H1 (cell line): ENCODE measurements around the gene OTOP3. TPM values are rescaled to one million over a fixed set of nuclear protein-coding genes. Genes with fewer than 3 reads are reported as not detected.

ENCODE experiments used
- CTCF ChIA-PET: fragments of 300-600 bp; sonication (Branson Sonifier 250); formaldehyde crosslinking; loops from one replicate; lab custom pipeline; 2021; ENCODE audit not compliant: partially characterized antibody; lab: Charles Lee
- POLR2A ChIA-PET: fragments of 300-600 bp; sonication (Branson Sonifier 250); formaldehyde crosslinking; loops from one replicate; lab custom pipeline; 2021; ENCODE audit warnings: inconsistent platforms; ENCODE audit not compliant: partially characterized antibody; lab: Charles Lee
- DNase-seq, 2 experiments: peaks; one replicate each; pipeline versions ENCODE4 v3.0.0 to v3.0.0-alpha.2; 2010 to 2022; ENCODE audit warnings: low spot score in 2 of 2, low read depth in 1 of 2, mixed read lengths in 1 of 2
- FAIRE-seq: peaks from 2 replicates; lab custom pipeline; 2011; peaks lifted over from hg19 to GRCh38; lab: Jason Lieb, UNC
- H2AFZ ChIP-seq: 2 replicates; pipeline ENCODE4 v1.8.1; 2012; ENCODE audit warnings: low read length, inconsistent platforms
- H2AK5ac ChIP-seq: 2 replicates; pipeline ENCODE4 v1.6.1; 2013; ENCODE audit warnings: low read depth, low read length
- H2BK120ac ChIP-seq: replicated peaks from 2 replicates; pipeline ENCODE3; 2013; ENCODE audit warnings: low read depth, low read length, inconsistent platforms
- H2BK12ac ChIP-seq: 2 replicates; pipeline ENCODE4 v1.6.1; 2013; ENCODE audit warnings: low read depth, low read length
- H2BK15ac ChIP-seq: 2 replicates; pipeline ENCODE4 v1.6.1; 2013; ENCODE audit warnings: low read length
- H2BK20ac ChIP-seq: 2 replicates; pipeline ENCODE4 v1.6.1; 2013; ENCODE audit warnings: low read length
- H2BK5ac ChIP-seq: 2 replicates; pipeline ENCODE4 v1.6.1; 2013; ENCODE audit warnings: low read depth, low read length
- H3K14ac ChIP-seq: 2 replicates; pipeline ENCODE4 v1.6.1; 2013; ENCODE audit warnings: inconsistent platforms; ENCODE audit not compliant: insufficient read length
- H3K18ac ChIP-seq: 2 replicates; pipeline ENCODE4 v1.6.1; 2013; ENCODE audit warnings: low read length; ENCODE audit errors: extremely low read depth
- H3K23ac ChIP-seq: 2 replicates; pipeline ENCODE4 v1.6.1; 2013; ENCODE audit warnings: inconsistent platforms; ENCODE audit not compliant: insufficient read length
- H3K23me2 ChIP-seq: 2 replicates; pipeline ENCODE4 v1.6.1; 2013; ENCODE audit warnings: low read depth, low read length
- H3K27ac ChIP-seq: 2 replicates; pipeline ENCODE4 v1.6.1; 2011; ENCODE audit warnings: low read depth, low read length, inconsistent platforms
- H3K27me3 ChIP-seq, 4 experiments: replicated peaks in 1 of 4; 1 replicate in 1 of 4; 2 replicates in 3 of 4; pipeline versions ENCODE4 v1.6.1 to v1.8.1; 2011 to 2013; ENCODE audit warnings: low read length in 3 of 4, mild to moderate bottlenecking in 3 of 4, inconsistent platforms in 2 of 4, mixed read lengths in 2 of 4, moderate library complexity in 1 of 4; ENCODE audit not compliant: control insufficient read depth in 3 of 4, insufficient read depth in 3 of 4; ENCODE audit errors: extremely low read depth in 1 of 4
- H3K36me3 ChIP-seq, 4 experiments: 2 replicates each; pipeline versions ENCODE4 v1.6.1 to v1.8.1; 2011 to 2013; ENCODE audit warnings: mild to moderate bottlenecking in 4 of 4, low read length in 3 of 4, moderate library complexity in 2 of 4, control low read depth in 1 of 4, inconsistent platforms in 1 of 4; ENCODE audit not compliant: insufficient read depth in 4 of 4, control insufficient read depth in 2 of 4
- H3K4ac ChIP-seq: replicated peaks from 2 replicates; pipeline ENCODE3; 2013; ENCODE audit warnings: low read length, low read depth, mixed read lengths, inconsistent platforms; ENCODE audit not compliant: insufficient read length
- H3K4me1 ChIP-seq, 4 experiments: replicated peaks in 1 of 4; 1 replicate in 1 of 4; 2 replicates in 3 of 4; pipeline versions ENCODE4 v1.6.1 to v1.8.1; 2011 to 2013; ENCODE audit warnings: low read length in 3 of 4, inconsistent platforms in 2 of 4, mixed read lengths in 1 of 4; ENCODE audit not compliant: insufficient read depth in 4 of 4, control insufficient read depth in 3 of 4
- H3K4me2 ChIP-seq, 2 experiments: 2 replicates each; pipeline versions ENCODE4 v1.6.1 to v1.8.1; 2011 to 2013; ENCODE audit warnings: low read depth in 2 of 2, low read length in 2 of 2, control low read depth in 1 of 2, inconsistent platforms in 1 of 2, mild to moderate bottlenecking in 1 of 2; ENCODE audit not compliant: insufficient read depth in 1 of 2
- H3K4me3 ChIP-seq, 4 experiments: fragments of 200-600, 300-600 bp in 1 of 4; sonication (generic), shearing (Covaris generic), sonication (Bioruptor Twin) in 1 of 4; 2 replicates each; pipeline versions ENCODE4 v1.5.1 to v1.8.1; 2011 to 2016; ENCODE audit warnings: low read length in 4 of 4, low read depth in 3 of 4, control low read depth in 2 of 4, inconsistent platforms in 2 of 4, mild to moderate bottlenecking in 2 of 4, mixed read lengths in 1 of 4, moderate library complexity in 1 of 4; ENCODE audit not compliant: insufficient read depth in 2 of 4; ENCODE audit errors: extremely low read depth in 1 of 4
- H3K56ac ChIP-seq: replicated peaks from 2 replicates; pipeline ENCODE3; 2013; ENCODE audit warnings: low read depth, mild to moderate bottlenecking, mixed read lengths, low read length, inconsistent platforms; ENCODE audit not compliant: insufficient read length
- H3K79me1 ChIP-seq: 2 replicates; pipeline ENCODE4 v1.6.1; 2013; ENCODE audit warnings: low read depth, low read length, control low read depth
- H3K79me2 ChIP-seq, 2 experiments: 2 replicates each; pipeline versions ENCODE4 v1.6.1 to v1.8.1; 2012 to 2013; ENCODE audit warnings: low read length in 2 of 2, mild to moderate bottlenecking in 2 of 2, inconsistent platforms in 1 of 2; ENCODE audit not compliant: insufficient read depth in 2 of 2, control insufficient read depth in 1 of 2
- H3K9ac ChIP-seq, 4 experiments: replicated peaks in 1 of 4; 1 replicate in 1 of 4; 2 replicates in 3 of 4; pipeline versions ENCODE4 v1.6.1 to v1.8.1; 2011 to 2013; ENCODE audit warnings: low read depth in 3 of 4, low read length in 3 of 4, control low read depth in 2 of 4, mild to moderate bottlenecking in 2 of 4, moderate library complexity in 2 of 4, inconsistent platforms in 1 of 4; ENCODE audit errors: extremely low read depth in 1 of 4
- H3K9me3 ChIP-seq, 2 experiments: 2 replicates each; pipeline versions ENCODE4 v1.6.1 to v1.8.1; 2012 to 2013; ENCODE audit warnings: mild to moderate bottlenecking in 2 of 2, moderate library complexity in 2 of 2, control low read depth in 1 of 2, inconsistent platforms in 1 of 2, low read depth in 1 of 2, low read length in 1 of 2, mixed read lengths in 1 of 2; ENCODE audit not compliant: insufficient read depth in 2 of 2
- H4K20me1 ChIP-seq, 2 experiments: replicated peaks in 1 of 2; 2 replicates each; pipeline versions ENCODE3 to v1.8.1; 2011 to 2013; ENCODE audit warnings: inconsistent platforms in 2 of 2, low read length in 2 of 2, mild to moderate bottlenecking in 1 of 2; ENCODE audit not compliant: insufficient read depth in 2 of 2, control insufficient read depth in 1 of 2
- H4K5ac ChIP-seq: 2 replicates; pipeline ENCODE4 v1.6.1; 2013; ENCODE audit warnings: low read length, low read depth, mixed read lengths, inconsistent platforms; ENCODE audit not compliant: insufficient read length
- H4K8ac ChIP-seq: 2 replicates; pipeline ENCODE4 v1.8.0; 2013; ENCODE audit warnings: mild to moderate bottlenecking, moderate library complexity, low read length, inconsistent platforms; ENCODE audit not compliant: insufficient read depth; ENCODE audit errors: extremely low read depth
- H4K91ac ChIP-seq: replicated peaks from 2 replicates; pipeline ENCODE3; 2013; ENCODE audit warnings: low read length, mixed read lengths, inconsistent platforms; ENCODE audit not compliant: insufficient read length
- BACH1 ChIP-seq: IDR thresholded peaks from 2 replicates; pipeline ENCODE4 v1.6.1; 2012; ENCODE audit warnings: low read length, improper control_type of control experiment
- BCL11A ChIP-seq, 2 experiments: IDR thresholded peaks; one replicate each; pipeline ENCODE4 v1.6.1; 2011; ENCODE audit warnings: low read depth in 2 of 2, low read length in 2 of 2, mild to moderate bottlenecking in 2 of 2
- MAFK ChIP-seq: IDR thresholded peaks from 2 replicates; pipeline ENCODE4 v1.6.1; 2012; ENCODE audit warnings: low read depth, mild to moderate bottlenecking, improper control_type of control experiment, low read length
- POLR2A ChIP-seq, 2 experiments: IDR thresholded peaks; 1 replicate in 1 of 2; 2 replicates in 1 of 2; pipeline ENCODE4 v1.6.1; 2011; ENCODE audit warnings: low read depth in 2 of 2, low read length in 2 of 2, mild to moderate bottlenecking in 2 of 2; ENCODE audit errors: control extremely low read depth in 1 of 2
- POU5F1 ChIP-seq: IDR thresholded peaks from 2 replicates; pipeline ENCODE4 v1.6.1; 2011; ENCODE audit warnings: low read depth, mild to moderate bottlenecking, low read length, moderate library complexity
- SIX5 ChIP-seq: IDR thresholded peaks from 2 replicates; pipeline ENCODE4 v1.6.1; 2011; ENCODE audit warnings: mild to moderate bottlenecking, low read depth, low read length
- SRF ChIP-seq: IDR thresholded peaks from 2 replicates; pipeline ENCODE4 v1.6.1; 2011; ENCODE audit warnings: mild to moderate bottlenecking, low read depth, low read length, moderate library complexity
- TAF7 ChIP-seq: optimal IDR thresholded peaks from 2 replicates; pipeline ENCODE3; 2011; ENCODE audit warnings: low read depth, mild to moderate bottlenecking, inconsistent platforms, low read length, moderate library complexity, borderline replicate concordance
- TEAD4 ChIP-seq: IDR thresholded peaks from 2 replicates; pipeline ENCODE4 v1.6.1; 2012; ENCODE audit warnings: low read depth, low read length, inconsistent platforms, mixed read lengths
- ZNF274 ChIP-seq: IDR thresholded peaks from 2 replicates; pipeline ENCODE4 v1.7.0; 2012; ENCODE audit warnings: low read length, borderline replicate concordance; ENCODE audit errors: extremely low read depth
- WGBS, 2 experiments: shearing (Covaris generic) in 1 of 2; methylation state at CpG; one replicate each; pipeline versions ENCODE4 v1.1.6 to v1.1.7; 2013 to 2015; ENCODE audit warnings: low lambda C conversion rate in 2 of 2, mixed read lengths in 2 of 2, inconsistent platforms in 1 of 2, low coverage in 1 of 2, missing lambda C conversion rate in 1 of 2; ENCODE audit not compliant: insufficient replicate concordance in 2 of 2, insufficient coverage in 1 of 2, insufficient read length in 1 of 2; ENCODE audit errors: extremely low coverage in 1 of 2, missing lambda C conversion rate in 1 of 2; 5-methylcytosine and 5-hydroxymethylcytosine counted together
- polyA plus RNA-seq, 7 experiments: library from polyadenylated mRNA; depleted of rRNA in 3 of 7; stranded (reverse) in 5 of 7; unstranded in 2 of 7; fragments of >200 nt in 5 of 7; fragments of 200-250 nt in 2 of 7; gene quantifications; 1 replicate in 5 of 7; 2 replicates in 1 of 7; 4 replicates in 1 of 7; pipeline versions ENCODE4 v1.2.1 to v1.2.3, GENCODE V29; 2011 to 2013; ENCODE audit warnings: missing spikeins in 2 of 7, mixed read lengths in 2 of 7
- total RNA-seq: library from RNA; stranded (reverse); fragmentation: NEBNext Ultra II Directional; extraction: Animal tissue kit (Norgen Biotek cat#: 25700); gene quantifications from 2 replicates; pipeline ENCODE4 v1.2.1, GENCODE V29; 2021

Gene OTOP3
- total and polyA plus RNA-seq, 2 of the 8 experiments (the other 6 are each of a cell fraction or from before 2014, with no cell fraction given) = 0.05 TPM; not detected in 1

GRCh38 chr17:74916136-74916850, 19.4 kb upstream of the OTOP3 start:
- H4K8ac ChIP-seq = no peak overlapping the region
- POLR2A ChIA-PET = interaction anchor here (2.3 kb wide), 1 partner anchor 10 kb away, joined by 7 read pairs; no protein-coding TSS in a partner anchor
- WGBS, 2 experiments = 83% methylated on average over 13 of the region's 13 CpGs; no CpG with 5 or more reads in 1 of the 2 experiments

More at GRCh38 chr17:74916136-74916850, 19.4 kb upstream of the OTOP3 start:
- H3K9me3 ChIP-seq = no peaks in the 10 kb centered on the region
- H3K4me2 ChIP-seq = no peak overlapping the region
- no peak overlapping the region; the same call in 1 of the 2 replicates for H2AK5ac ChIP-seq
- peaks cover 0 to 3% (median 0%) of the 10 kb centered on the region in 4 experiments; a peak in 4 of 7 replicates for H3K27me3 ChIP-seq
- H2BK15ac ChIP-seq = 0 out of 2 replicates have a peak overlapping the region, but pooled peaks have one; percentile 24
- H3K4ac ChIP-seq = no peak overlapping the region
- peak overlapping the region; percentile 72; the same call in 1 of the 2 replicates for H2BK12ac ChIP-seq
- H2BK120ac ChIP-seq = no peak overlapping the region
- H3K9ac ChIP-seq = no peak overlapping the region
- no peaks in the 10 kb centered on the region for H3K23me2 ChIP-seq
- no peak overlapping the region for H3K56ac ChIP-seq
- H2BK5ac ChIP-seq = no peak overlapping the region
- H2AFZ ChIP-seq = no peak overlapping the region
- H2BK20ac ChIP-seq = no peak overlapping the region
- TF ChIP-seq MAFK (no peak), BACH1 (no peak), SRF (no peak), POU5F1 (no peak), ZNF274 (no peak), TAF7 (no peak), BCL11A (IDR thresholded peaks at IDR 0.05; ENCODE audit: low read depth in 2 of 2, low read length in 2 of 2) (no peak), SIX5 (no peak), TEAD4 (no peak), POLR2A (IDR thresholded peaks at IDR 0.05; ENCODE audit: control extremely low read depth in 1 of 2, low read depth in 2 of 2, low read length in 2 of 2) (no peak)
- H3K14ac ChIP-seq = no peak overlapping the region
- H3K4me3 ChIP-seq = no peak overlapping the region
- no peak overlapping the region for H3K18ac ChIP-seq
- peaks cover 0 to 9% (median 8%) of the 10 kb centered on the region in 4 experiments; a peak in 6 of 7 replicates for H3K4me1 ChIP-seq
- no peak overlapping the region for H4K5ac ChIP-seq
- H3K36me3 ChIP-seq = no peaks in the 10 kb centered on the region
- no peak overlapping the region for H3K23ac ChIP-seq
- DNase-seq (no peak), FAIRE-seq (no peak)
- peak overlapping the region; percentile 27 for H4K91ac ChIP-seq
- no peak overlapping the region for H3K27ac ChIP-seq
- CTCF ChIA-PET = interaction anchor here (1.0 to 49.9 kb wide), 4 partner anchors 8 to 54 kb away, joined by 3 to 1072 read pairs (median 4); partner anchors contain the start of gene OTOP2
- H4K20me1 ChIP-seq = peaks cover 0 to 4% of the 10 kb centered on the region in 2 experiments
- H3K79me2 ChIP-seq = no peaks in the 10 kb centered on the region
- H3K79me1 ChIP-seq = no peaks in the 10 kb centered on the region
